ENCODE measurements around the gene KLRC1.

DNA sequence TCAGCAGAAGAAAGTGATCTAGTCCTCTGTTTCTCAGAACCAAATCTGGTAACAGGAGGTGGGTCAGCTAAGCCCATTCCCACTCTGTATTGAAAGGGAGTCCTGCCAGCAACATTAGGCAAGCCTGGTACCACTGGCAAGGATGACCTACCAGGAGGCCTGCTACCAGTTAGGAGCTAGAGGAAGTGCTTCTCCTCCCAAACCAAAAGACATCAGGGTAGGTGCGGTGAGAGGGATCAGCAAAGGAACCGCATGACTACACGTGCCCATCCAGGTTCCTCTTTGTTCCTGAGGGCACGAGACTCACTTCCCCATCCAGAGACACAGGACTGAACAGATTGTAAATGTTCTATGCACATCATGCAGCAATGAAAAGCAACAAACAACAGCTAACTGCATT is 46.5 kb downstream of the KLRC1 start:
- TF ChIP-seq CTCF (conservative IDR thresholded peaks at IDR 0.05 in 1 of 2, IDR thresholded peaks at IDR 0.05 in 1 of 2; ENCODE audit: low read depth in 1 of 2, low read length in 2 of 2) = no peak
- TF ChIP-seq EZH2 (IDR thresholded peaks at IDR 0.05; ENCODE audit: low read length, missing control alignments) = no peak
